Vagina (tissue), 2 donors: ENCODE results near the gene TEX22. TPM values are rescaled to one million over a fixed set of nuclear protein-coding genes. Genes with fewer than 3 reads are reported as not detected.

ENCODE experiments used
- DNase-seq, 2 donors: peaks; one replicate each; pipeline ENCODE4 v3.0.0-alpha.2; 2017; ENCODE audit errors: extremely low spot score in 2 of 2
- H3K27ac ChIP-seq: fragments of 200-600 bp; sonication (generic); one replicate; pipeline ENCODE4 v1.5.1; 2019
- H3K27me3 ChIP-seq: fragments of 200-600 bp; sonication (generic); one replicate; pipeline ENCODE4 v1.5.1; 2019
- H3K36me3 ChIP-seq, 2 donors: fragments of 200-600 bp; sonication (generic); one replicate each; pipeline ENCODE4 v1.5.1; 2017 to 2019
- H3K4me1 ChIP-seq: fragments of 200-600 bp; sonication (generic); one replicate; pipeline ENCODE4 v1.5.1; 2019
- H3K4me3 ChIP-seq, 2 donors: fragments of 200-600 bp; sonication (generic); 1 replicate in 1 of 2; 2 replicates in 1 of 2; pipeline ENCODE4 v1.5.1; 2016 to 2019
- H3K9me3 ChIP-seq: fragments of 200-600 bp; sonication (generic); one replicate; pipeline ENCODE4 v1.5.1; 2019
- POLR2A ChIP-seq, 2 donors: fragments of 450-650 bp; IDR thresholded peaks; one replicate each; pipeline ENCODE4 v1.6.1; 2017; ENCODE audit warnings: antibody characterized with exemption in 2 of 2, mild to moderate bottlenecking in 2 of 2, moderate library complexity in 2 of 2
- POLR2AphosphoS5 ChIP-seq, 2 donors: sonication (generic); formaldehyde crosslinking; IDR thresholded peaks; one replicate each; pipeline ENCODE4 v1.9.0; 2017; ENCODE audit warnings: antibody characterized with exemption in 2 of 2, mild to moderate bottlenecking in 2 of 2, low read depth in 1 of 2; ENCODE audit not compliant: insufficient read depth in 1 of 2
- intact Hi-C: fragments of 100-400 bp; cut with DNase I; formaldehyde crosslinking; loops from one replicate; pipeline ENCODE4 v1.15.1; 2023
- total RNA-seq: library from RNA; depleted of rRNA; stranded (reverse); fragments of >200 nt; gene quantifications from one replicate; pipeline ENCODE4 v1.2.3, GENCODE V29; 2016
- TF ChIP-seq, protein P1 (sequence below), 3 experiments: fragments of 450-650 bp in 2 of 3; fragments of 200-600 bp in 1 of 3; sonication (generic) in 1 of 3; IDR thresholded peaks; one replicate each; pipeline ENCODE4 v1.5.1; 2017 to 2019; ENCODE audit warnings: antibody characterized with exemption in 3 of 3, mild to moderate bottlenecking in 2 of 3, moderate library complexity in 2 of 3

TEX22 gene, protein sequence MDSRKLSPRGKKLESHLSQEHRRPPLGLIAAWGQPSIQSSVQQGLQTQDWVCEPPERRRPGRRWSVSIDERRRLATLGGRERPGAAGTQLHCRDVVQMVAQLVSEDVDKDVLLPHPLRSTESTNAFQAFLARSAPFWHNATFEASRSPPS
- total RNA-seq: not detected

DNA sequence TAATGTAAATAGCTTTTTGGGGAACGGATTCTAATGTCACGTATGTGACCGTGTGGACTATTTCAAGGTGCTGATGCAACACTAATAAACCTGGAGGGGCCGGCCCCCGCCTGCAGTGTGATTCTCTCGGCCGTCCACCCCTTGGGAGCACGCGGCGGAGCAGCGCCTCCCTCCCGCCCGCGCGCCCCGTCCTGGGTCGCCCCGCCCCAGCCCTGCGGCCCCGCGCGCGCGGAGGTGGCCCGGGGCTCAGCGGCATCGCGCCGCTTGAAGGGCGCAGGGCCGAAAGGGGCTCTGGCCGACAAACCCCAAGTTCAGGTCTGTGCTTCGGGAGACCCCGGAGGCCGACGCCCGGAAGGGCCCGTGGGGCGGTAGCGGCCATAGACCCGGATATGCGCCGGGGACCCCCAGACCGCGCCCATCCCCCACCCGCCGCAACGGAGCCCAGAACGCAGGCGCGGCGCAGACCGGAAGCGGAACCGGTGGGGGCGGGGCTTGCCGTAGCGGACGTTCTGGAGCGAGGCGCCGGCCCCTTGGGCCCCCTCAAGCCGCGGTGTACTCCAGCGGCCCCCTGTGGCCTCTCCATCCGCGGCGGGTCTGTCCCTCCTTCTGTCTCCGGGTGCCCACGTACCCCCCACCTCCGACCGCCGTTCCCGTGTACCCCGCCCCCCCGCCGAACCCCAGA lies at the start of gene TEX22:
Gene TEX22, plus strand, starts transcription at position 495 of the 682 bp plus-strand sequence. CDS start 803 bp downstream, outside the sequence.
- peaks cover 0 to 8% of the 10 kb centered on the region in 2 donors for H3K36me3 ChIP-seq
- peaks cover 27% of the 10 kb centered on the region for H3K4me1 ChIP-seq
- peak within 1 kb of the TSS; percentile 83 for H3K27ac ChIP-seq
- TF ChIP-seq POLR2AphosphoS5 (IDR thresholded peaks at IDR 0.05; ENCODE audit: insufficient read depth in 1 of 2, low read depth in 1 of 2) (peak; percentile 60 to 82), POLR2A (IDR thresholded peaks at IDR 0.05) (peak in 1 of 2 donors; percentile 34)
- TF ChIP-seq, protein P1, sequence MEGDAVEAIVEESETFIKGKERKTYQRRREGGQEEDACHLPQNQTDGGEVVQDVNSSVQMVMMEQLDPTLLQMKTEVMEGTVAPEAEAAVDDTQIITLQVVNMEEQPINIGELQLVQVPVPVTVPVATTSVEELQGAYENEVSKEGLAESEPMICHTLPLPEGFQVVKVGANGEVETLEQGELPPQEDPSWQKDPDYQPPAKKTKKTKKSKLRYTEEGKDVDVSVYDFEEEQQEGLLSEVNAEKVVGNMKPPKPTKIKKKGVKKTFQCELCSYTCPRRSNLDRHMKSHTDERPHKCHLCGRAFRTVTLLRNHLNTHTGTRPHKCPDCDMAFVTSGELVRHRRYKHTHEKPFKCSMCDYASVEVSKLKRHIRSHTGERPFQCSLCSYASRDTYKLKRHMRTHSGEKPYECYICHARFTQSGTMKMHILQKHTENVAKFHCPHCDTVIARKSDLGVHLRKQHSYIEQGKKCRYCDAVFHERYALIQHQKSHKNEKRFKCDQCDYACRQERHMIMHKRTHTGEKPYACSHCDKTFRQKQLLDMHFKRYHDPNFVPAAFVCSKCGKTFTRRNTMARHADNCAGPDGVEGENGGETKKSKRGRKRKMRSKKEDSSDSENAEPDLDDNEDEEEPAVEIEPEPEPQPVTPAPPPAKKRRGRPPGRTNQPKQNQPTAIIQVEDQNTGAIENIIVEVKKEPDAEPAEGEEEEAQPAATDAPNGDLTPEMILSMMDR (IDR thresholded peaks at IDR 0.05): peak in 1 of 3 experiments; percentile 4
- H3K9me3 ChIP-seq: no peaks in the 10 kb centered on the region
- DNase-seq: no peak
- no peaks in the 10 kb centered on the region for H3K27me3 ChIP-seq
- intact Hi-C loops: no loop called here
- H3K4me3 ChIP-seq: peak within 1 kb of the TSS; percentile 82 to 95

DNA sequence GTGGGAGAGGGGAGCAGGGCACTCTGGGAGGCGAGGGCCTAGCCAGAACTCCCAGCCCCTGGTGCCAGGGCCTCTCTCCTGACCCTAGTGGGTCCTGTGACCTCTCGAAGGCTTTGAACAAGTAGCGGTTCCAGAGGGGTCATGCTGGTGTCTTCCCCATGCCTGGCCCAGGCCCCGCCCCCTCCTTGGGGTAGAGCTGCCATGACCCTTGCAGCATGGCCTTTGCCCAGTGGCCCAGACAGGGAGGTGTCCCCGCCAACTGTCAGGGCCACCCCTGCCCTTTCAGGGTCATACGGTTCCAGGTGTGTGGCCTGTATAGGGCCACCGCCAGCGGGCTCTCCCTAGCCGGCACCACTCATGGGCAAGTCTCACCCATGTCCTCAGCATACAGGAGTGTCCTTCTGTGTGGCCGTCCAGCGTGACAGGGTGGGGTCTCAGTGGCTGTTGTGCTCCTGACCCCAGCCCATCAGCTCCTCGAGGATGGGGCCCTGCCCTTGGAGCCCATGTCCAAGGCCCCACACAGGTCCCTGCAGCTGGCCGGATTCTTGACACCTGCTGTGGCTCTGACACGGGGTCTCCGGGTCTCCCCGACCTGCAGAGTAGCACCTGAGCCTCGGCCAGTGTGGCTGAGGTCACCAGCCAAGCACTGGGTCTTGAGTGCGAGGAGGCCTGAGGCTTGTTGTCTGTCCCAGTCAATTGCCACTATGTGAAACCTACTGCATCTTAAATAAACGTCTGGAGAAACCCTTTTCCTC lies 49.2 kb upstream of the TEX22 start:
- H3K9me3 ChIP-seq: no peaks in the 10 kb centered on the region
- no peak overlapping the region for H3K27ac ChIP-seq
- DNase-seq: no peak
- no peak overlapping the region for H3K4me3 ChIP-seq
- no peaks in the 10 kb centered on the region for H3K36me3 ChIP-seq
- intact Hi-C loops: no loop called here
- peaks cover 8% of the 10 kb centered on the region for H3K4me1 ChIP-seq
- H3K27me3 ChIP-seq: no peaks in the 10 kb centered on the region
- TF ChIP-seq, protein P1 (IDR thresholded peaks at IDR 0.05): no peak
- TF ChIP-seq POLR2AphosphoS5 (IDR thresholded peaks at IDR 0.05; ENCODE audit: insufficient read depth in 1 of 2, low read depth in 1 of 2) (no peak), POLR2A (IDR thresholded peaks at IDR 0.05) (no peak)

DNA sequence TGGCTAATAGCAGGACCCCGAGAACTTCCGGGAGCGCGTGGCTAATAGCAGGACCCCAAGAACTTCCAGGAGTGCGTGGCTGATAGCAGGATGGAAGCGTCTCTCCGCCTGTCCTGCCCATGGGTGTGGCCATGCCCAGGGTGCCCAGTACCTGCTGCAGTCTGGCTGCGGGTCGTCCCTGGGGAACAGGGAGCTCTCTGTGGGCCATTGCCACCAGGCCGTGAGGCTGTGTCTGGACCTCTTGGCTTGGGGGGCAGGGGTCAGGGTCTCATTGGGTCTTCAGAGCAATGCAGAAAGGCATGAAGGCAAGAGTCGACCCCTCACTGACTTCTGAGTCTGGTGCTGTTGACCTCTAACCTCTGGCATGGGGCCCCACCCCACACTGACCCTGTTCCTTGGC lies 48.3 kb upstream of the TEX22 start:
- no peaks in the 10 kb centered on the region for H3K36me3 ChIP-seq
- intact Hi-C loops: loop anchor here (2.0 kb wide), 1 partner anchor 147 kb away; no protein-coding TSS in a partner anchor
- H3K27ac ChIP-seq: no peak overlapping the region
- no peak overlapping the region for H3K4me3 ChIP-seq
- no peaks in the 10 kb centered on the region for H3K27me3 ChIP-seq
- peaks cover 8% of the 10 kb centered on the region for H3K4me1 ChIP-seq
- TF ChIP-seq POLR2A (IDR thresholded peaks at IDR 0.05) (no peak), POLR2AphosphoS5 (IDR thresholded peaks at IDR 0.05; ENCODE audit: insufficient read depth in 1 of 2, low read depth in 1 of 2) (no peak)
- TF ChIP-seq, protein P1 (IDR thresholded peaks at IDR 0.05): no peak
- no peaks in the 10 kb centered on the region for H3K9me3 ChIP-seq
- no peak for DNase-seq

DNA sequence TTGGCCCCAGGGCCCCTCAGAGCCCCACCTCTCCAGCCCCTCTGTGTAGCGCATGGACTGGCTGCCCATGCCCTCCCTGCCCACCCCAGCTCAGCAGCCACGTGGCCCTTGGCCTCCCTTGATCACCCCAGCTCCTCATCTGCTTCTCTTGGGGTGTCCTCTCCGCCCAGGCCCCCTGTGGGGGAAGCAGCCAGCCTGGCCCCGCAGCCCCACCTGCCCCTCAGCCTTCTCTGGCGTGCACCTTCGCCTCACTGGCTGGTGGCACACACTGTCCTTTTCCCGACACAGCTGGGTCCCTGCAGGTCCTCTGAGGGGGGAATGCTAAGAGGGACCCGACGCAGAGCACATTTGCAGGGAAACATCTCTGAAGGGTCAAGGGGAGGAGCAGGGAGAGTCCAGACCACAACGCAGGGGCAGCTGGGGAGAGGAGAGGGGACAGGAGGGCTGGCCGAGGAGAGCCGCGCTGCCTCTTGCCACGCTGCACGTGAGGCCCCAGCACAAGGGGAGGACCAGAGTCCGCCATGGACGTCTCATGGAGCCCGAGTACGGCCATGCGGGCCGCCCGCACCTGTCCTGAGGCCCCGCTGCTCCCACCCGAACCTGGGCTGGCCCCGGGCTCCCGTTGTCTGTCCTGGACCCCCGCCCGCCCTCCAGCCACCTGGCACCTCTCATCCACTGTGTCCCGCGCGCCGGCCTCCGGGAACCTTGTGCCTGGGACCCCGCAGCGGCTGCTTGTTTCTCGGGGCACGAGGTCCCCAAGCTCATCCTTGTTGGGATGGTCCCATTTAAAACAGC lies 47.7 kb upstream of the TEX22 start:
- no peaks in the 10 kb centered on the region for H3K36me3 ChIP-seq
- no peak overlapping the region for H3K27ac ChIP-seq
- H3K4me3 ChIP-seq: no peak overlapping the region
- no peak for DNase-seq
- H3K27me3 ChIP-seq: no peaks in the 10 kb centered on the region
- H3K4me1 ChIP-seq: peaks cover 8% of the 10 kb centered on the region
- TF ChIP-seq POLR2AphosphoS5 (IDR thresholded peaks at IDR 0.05; ENCODE audit: insufficient read depth in 1 of 2, low read depth in 1 of 2): no peak
- TF ChIP-seq, protein P1 (IDR thresholded peaks at IDR 0.05): no peak
- no peak for TF ChIP-seq POLR2A (IDR thresholded peaks at IDR 0.05)
- H3K9me3 ChIP-seq: no peaks in the 10 kb centered on the region
- intact Hi-C loops: loop anchor here (2.0 kb wide), 1 partner anchor 148 kb away; no protein-coding TSS in a partner anchor
